LNCAP (cell line): Measurements from ENCODE around the gene EFCAB13.

Source experiments
- TF ChIP-seq, protein P1 (sequence below): fragments of 450-650 bp; IDR thresholded peaks from 2 replicates; pipeline ENCODE4 v1.5.1; 2017; ENCODE audit warnings: mild to moderate bottlenecking

EFCAB13 gene

DNA sequence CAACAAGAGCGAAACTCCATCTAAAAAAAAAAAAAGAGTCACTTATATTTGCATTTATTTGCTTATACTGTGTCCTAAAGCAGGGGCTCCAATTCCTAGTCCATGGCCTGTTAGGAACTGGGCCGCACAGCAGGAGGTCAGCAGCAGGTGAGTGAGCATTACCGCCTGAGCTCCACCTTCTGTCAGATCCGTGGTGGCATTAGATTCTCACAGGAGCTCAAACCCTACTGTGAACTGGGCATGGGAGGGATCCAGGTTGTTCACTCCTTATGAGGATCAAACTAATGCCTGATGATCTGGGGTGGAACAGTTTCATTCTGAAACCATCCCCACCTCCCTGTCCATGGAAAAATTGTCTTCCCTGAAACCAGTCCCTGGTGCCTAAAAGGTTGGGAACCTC lies 45.2 kb upstream of the EFCAB13 start:
- TF ChIP-seq, protein P1, sequence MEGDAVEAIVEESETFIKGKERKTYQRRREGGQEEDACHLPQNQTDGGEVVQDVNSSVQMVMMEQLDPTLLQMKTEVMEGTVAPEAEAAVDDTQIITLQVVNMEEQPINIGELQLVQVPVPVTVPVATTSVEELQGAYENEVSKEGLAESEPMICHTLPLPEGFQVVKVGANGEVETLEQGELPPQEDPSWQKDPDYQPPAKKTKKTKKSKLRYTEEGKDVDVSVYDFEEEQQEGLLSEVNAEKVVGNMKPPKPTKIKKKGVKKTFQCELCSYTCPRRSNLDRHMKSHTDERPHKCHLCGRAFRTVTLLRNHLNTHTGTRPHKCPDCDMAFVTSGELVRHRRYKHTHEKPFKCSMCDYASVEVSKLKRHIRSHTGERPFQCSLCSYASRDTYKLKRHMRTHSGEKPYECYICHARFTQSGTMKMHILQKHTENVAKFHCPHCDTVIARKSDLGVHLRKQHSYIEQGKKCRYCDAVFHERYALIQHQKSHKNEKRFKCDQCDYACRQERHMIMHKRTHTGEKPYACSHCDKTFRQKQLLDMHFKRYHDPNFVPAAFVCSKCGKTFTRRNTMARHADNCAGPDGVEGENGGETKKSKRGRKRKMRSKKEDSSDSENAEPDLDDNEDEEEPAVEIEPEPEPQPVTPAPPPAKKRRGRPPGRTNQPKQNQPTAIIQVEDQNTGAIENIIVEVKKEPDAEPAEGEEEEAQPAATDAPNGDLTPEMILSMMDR = no peak

DNA sequence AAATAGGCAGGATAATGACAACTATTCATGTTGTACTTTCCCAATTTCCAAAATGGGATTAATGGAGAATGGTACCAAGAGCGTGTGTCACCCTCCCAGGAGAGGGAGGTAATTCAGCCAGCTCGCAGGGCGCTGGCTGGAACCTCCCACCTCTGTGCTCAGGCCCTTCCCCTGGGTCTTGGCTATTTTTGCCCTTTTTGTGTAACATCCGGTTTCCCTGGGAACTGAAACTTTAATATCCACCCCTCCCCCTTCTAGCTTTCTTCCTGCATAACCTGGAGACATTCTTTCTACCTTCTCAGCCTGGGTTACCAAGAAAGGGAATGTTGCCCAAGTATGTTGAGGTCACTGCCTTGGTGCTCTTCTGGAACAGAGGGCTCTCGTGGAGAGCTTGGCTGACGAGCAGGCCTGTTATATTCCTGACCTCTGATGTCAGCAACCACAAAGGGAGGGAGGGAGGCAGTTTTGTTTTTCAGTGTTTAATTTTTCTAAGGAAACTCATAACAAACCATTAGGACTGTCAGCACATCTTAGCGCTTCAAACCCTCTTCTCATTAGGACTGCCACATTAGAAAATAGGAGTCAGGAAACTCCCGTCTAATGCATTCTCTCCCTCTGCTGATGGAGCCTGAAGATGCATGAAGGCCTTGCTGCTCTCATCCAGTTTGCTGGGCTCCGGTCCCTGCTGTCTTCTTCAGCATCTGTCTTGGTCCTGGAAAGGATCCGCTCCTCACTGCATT lies 44.5 kb upstream of the EFCAB13 start:
- TF ChIP-seq, protein P1 = no peak

DNA sequence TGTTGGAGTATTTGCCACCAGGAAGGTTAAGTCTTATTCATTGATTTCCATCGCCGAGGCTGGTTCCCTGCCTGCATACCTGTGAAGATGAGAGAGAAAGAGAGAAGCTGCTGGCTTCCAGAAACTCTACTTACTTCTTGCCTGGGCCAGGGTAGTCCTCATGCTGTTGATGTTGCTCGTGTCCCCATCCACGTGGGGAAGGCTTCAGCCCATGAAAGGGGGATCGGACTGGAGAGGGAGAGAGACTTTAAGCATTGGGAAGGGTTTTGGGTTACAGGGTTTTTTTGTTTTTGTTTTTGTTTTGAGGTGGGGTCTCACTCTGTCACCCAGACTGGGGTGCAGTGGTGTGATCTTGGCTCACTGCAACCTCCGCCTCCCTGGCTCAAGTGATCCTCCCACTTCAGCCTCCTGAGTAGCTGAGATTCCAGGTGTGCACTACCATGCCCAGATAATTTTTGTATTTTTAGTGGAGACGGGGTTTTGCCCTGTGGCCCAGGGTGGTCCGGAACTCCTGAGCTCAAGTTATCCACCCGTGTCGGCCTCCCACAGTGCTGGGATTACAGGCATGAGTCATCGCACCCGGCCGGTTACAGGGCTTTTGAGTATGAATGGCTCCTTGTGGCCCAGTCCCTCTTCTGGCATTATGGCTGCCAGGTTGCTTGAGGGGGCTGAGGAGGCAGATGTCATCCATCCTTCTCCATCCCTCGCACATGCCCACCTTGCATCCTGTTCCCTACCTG lies 43.5 kb upstream of the EFCAB13 start:
- TF ChIP-seq, protein P1 = no peak

DNA sequence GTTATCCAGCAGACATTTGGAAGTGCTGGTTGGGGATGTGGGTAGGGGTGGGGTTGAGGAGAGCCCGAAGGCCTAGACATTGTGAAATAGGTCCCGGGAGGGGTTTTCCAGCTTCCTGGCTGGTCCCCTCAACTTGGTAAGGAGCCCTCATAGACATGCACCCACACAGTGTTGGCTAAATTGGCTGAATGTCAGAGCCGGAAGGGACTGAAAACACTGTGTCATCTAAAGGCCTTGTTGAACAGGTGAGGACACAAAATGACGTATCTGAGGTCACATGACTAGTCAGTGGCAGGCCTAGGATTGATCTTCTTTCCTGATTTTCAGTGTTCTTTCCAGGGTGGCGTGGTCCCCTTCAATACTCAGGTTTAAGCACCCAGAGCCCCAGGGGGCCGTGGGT lies 42.5 kb upstream of the EFCAB13 start:
- TF ChIP-seq, protein P1 = no peak

DNA sequence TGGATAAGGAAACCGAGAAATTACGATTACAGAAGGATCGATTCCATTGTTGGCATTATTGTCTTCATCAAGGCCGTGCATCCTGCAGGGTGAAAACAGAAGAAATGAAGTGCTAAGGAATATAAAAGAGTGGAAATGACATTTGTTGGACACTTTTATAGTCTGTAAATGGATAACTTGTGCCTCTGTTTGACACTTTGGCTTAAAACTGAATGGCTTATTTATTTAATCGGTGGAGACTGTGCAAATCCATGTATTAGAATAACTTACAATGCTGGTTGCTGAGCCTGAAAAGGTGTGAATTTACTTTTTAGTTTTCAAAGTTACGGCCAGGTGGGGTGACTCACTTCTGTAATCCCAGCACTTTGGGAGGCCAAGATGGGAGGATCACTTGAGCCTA lies 38.8 kb upstream of the EFCAB13 start:
- TF ChIP-seq, protein P1 = no peak

DNA sequence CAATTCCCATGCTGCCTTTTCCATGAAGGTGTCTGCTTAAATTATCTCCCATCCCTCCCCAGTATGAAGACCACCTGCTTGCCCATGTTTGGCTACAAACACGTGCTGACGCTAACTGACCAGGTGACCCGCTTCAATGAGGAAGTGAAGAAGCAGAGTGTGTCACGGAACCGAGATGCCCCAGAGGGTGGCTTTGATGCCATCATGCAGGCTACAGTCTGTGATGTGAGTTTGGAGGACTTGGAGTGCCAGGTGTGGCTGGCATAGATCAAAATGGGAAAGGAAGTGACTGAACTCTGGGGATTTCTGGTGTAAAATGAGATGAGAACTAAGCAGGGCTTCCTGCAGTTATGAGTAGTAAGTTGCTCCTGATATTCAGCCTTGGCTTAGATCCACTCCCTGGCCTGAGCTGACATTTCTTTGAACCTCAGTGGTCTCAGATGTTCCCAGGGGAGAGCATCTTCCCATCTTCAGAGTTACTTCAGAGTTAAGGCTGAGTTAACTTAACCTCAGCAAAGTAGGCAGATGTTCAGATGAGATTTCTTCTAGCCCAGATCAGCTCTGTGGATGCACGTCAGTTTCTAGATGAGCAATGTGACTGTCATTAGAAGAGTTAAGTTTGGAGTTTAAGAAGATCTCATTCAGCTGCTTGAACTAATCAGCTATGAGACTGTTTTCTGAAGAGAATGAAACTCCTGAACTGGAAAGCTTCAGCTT lies 37.4 kb upstream of the EFCAB13 start:
- TF ChIP-seq, protein P1 = no peak

DNA sequence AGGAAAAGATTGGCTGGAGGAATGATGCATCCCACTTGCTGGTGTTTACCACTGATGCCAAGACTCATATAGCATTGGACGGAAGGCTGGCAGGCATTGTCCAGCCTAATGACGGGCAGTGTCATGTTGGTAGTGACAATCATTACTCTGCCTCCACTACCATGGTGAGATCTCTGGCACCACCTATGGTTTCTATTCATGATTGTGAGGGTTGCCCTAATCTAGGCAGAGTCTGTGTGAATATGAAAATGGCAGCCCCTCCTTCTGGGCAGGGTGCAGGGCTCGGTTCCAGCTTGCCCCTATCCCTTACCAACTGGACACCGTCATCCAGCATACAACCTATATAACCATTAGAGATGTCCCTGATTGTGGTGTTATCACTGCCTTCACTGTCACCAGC lies 36.7 kb upstream of the EFCAB13 start:
- TF ChIP-seq, protein P1 = no peak
